Stimulated activated naive CD8-positive, alpha-beta T cell treated with anti-CD3 and anti-CD28 coated beads, Interleukin-15, Interleukin-2, amounts not matched to agents 100 ng/mL and 50 ng/mL, for 24 hours (primary cell): ENCODE data around the gene CDC42EP1.
A peak's percentile ranks its signal among the peaks of the same experiment; 100 is the strongest.
"Not testable (repeated sequence)": the region's sequence is repeated elsewhere in the genome, so short reads cannot be mapped to it uniquely, and the experiment has no call there.

Experiments
- H3K27ac Mint-ChIP-seq: one replicate; pipeline ENCODE4 v1.8.0; 2021; ENCODE audit warnings: mild to moderate bottlenecking, mixed read lengths
- H3K27me3 Mint-ChIP-seq: one replicate; pipeline ENCODE4 v1.8.0; 2021; ENCODE audit warnings: mixed read lengths
- H3K36me3 Mint-ChIP-seq: one replicate; pipeline ENCODE4 v1.8.0; 2021; ENCODE audit warnings: low read depth, mixed read lengths
- H3K4me1 Mint-ChIP-seq: one replicate; pipeline ENCODE4 v1.8.0; 2021; ENCODE audit warnings: low read depth, mixed read lengths
- H3K4me3 Mint-ChIP-seq: one replicate; pipeline ENCODE4 v1.8.0; 2021; ENCODE audit warnings: mild to moderate bottlenecking, mixed read lengths
- H3K9me3 Mint-ChIP-seq: one replicate; pipeline ENCODE4 v1.8.0; 2021; ENCODE audit warnings: mixed read lengths

The CDC42EP1 gene

DNA sequence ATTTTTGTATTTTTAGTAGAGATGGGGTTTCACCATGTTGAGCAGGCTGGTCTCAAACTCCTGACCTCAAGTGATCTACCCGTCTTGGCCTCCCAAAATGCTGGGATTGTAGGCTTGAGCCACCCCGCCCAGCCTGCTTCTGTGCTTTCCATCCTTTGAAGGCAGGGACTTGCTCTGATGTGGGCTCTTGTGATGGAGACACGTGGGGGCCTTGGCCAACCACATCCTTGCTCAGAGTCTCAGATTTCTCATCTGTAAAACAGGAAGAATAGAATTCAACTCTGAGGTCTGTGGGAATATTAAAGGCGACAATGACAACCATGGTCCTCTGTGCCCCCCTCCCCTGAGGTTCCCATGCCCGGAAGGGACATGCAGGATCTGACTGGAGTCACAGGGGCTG is 44.6 kb downstream of the CDC42EP1 start:
- peaks cover 3% of the 10 kb centered on the region for H3K27me3 Mint-ChIP-seq
- H3K27ac Mint-ChIP-seq: peak overlapping the region; percentile 16
- H3K4me1 Mint-ChIP-seq: peaks cover 46% of the 10 kb centered on the region
- no peak overlapping the region for H3K4me3 Mint-ChIP-seq
- H3K36me3 Mint-ChIP-seq: no peaks in the 10 kb centered on the region
- H3K9me3 Mint-ChIP-seq: no peaks in the 10 kb centered on the region

GRCh38 chr22:37607010-37607934 is 47.0 kb downstream of the CDC42EP1 start:
- peaks cover 3% of the 10 kb centered on the region for H3K27me3 Mint-ChIP-seq
- no peaks in the 10 kb centered on the region for H3K9me3 Mint-ChIP-seq
- peak overlapping the region; percentile 95 for H3K4me3 Mint-ChIP-seq
- H3K36me3 Mint-ChIP-seq: peaks cover 4% of the 10 kb centered on the region
- H3K4me1 Mint-ChIP-seq: peaks cover 55% of the 10 kb centered on the region
- peak overlapping the region; percentile 99 for H3K27ac Mint-ChIP-seq

GRCh38 chr22:37607935-37608476 is 47.7 kb downstream of the CDC42EP1 start:
- Mint-ChIP-seq H3K36me3 (peaks cover 4% of the 10 kb centered on the region), H3K27me3 (peaks cover 3% of the 10 kb centered on the region), H3K27ac (peak overlapping the region; percentile 99), H3K4me1 (peaks cover 55% of the 10 kb centered on the region), H3K9me3 (no peaks in the 10 kb centered on the region), H3K4me3 (peak overlapping the region; percentile 95)

- H3K27ac Mint-ChIP-seq: peak within 1 kb of the TSS; percentile 99
- peaks cover 55% of the 10 kb centered on the region for H3K4me1 Mint-ChIP-seq
- no peaks in the 10 kb centered on the region for H3K9me3 Mint-ChIP-seq
- peak within 1 kb of the TSS; percentile 95 for H3K4me3 Mint-ChIP-seq
- peaks cover 4% of the 10 kb centered on the region for H3K36me3 Mint-ChIP-seq
- peaks cover 3% of the 10 kb centered on the region for H3K27me3 Mint-ChIP-seq
Observed at GRCh38 chr22:37608477-37609239, 48.4 kb downstream of the CDC42EP1 start, which contains the start of gene GGA1. GGA1 (plus strand) TSS chr22:37608834; CDS start chr22:37608861, 27 bp downstream.

GRCh38 chr22:37609240-37610152 is 49.2 kb downstream of the CDC42EP1 start:
- Mint-ChIP-seq H3K4me3 (peak overlapping the region; percentile 95), H3K36me3 (peaks cover 4% of the 10 kb centered on the region), H3K4me1 (peaks cover 55% of the 10 kb centered on the region), H3K27ac (peak overlapping the region; percentile 94), H3K27me3 (peaks cover 3% of the 10 kb centered on the region), H3K9me3 (no peaks in the 10 kb centered on the region)

GRCh38 chr22:37610153-37610475 is 49.8 kb downstream of the CDC42EP1 start:
- H3K4me3 Mint-ChIP-seq: peak overlapping the region; percentile 95
- not testable (repeated sequence) for H3K9me3 Mint-ChIP-seq, H3K36me3 Mint-ChIP-seq, H3K27me3 Mint-ChIP-seq
- H3K27ac Mint-ChIP-seq: peak overlapping the region; percentile 94
- peaks cover 50% of the 10 kb centered on the region for H3K4me1 Mint-ChIP-seq

DNA sequence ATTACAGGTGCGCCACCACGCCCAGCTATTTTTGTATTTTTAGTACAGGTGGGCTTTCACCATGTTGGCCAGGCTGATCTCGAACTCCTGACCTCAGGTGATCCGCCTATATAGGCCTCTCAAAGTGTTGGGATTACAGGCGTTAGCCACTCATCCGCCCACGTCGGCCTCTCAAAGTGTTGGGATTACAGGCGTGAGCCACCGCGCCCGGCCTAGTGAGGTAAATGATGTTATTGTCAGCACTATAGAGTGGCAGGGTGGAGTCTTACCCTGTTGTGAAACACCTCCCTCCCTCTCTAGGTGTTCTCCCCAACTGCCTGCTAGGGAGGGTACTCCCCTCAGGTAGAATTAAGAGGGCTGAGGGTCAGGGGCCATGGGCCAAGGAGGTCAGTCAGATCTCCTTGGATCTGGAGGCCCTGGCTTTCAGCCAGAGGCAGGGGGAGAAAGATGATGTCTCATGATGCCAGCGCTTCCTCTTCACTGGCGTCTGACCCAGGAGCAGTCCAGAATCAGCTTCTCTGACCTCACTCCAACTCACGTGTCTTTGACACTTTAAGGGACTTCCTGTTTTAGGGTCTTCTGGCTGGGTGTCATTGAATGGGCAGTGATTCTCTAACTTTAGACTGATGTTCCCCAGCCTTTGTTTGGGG is 50.3 kb downstream of the CDC42EP1 start:
- Mint-ChIP-seq H3K27me3 (peaks cover 1% of the 10 kb centered on the region), H3K4me3 (peak overlapping the region; percentile 95), H3K27ac (peak overlapping the region; percentile 94), H3K36me3 (peaks cover 8% of the 10 kb centered on the region), H3K9me3 (no peaks in the 10 kb centered on the region), H3K4me1 (peaks cover 45% of the 10 kb centered on the region)

- H3K4me1 Mint-ChIP-seq: peaks cover 41% of the 10 kb centered on the region
- H3K36me3 Mint-ChIP-seq: peaks cover 11% of the 10 kb centered on the region
- H3K4me3 Mint-ChIP-seq: no peak overlapping the region
- H3K27me3 Mint-ChIP-seq: no peaks in the 10 kb centered on the region
- H3K9me3 Mint-ChIP-seq: no peaks in the 10 kb centered on the region
- no peak overlapping the region for H3K27ac Mint-ChIP-seq
Observed at GRCh38 chr22:37611207-37611606, 50.9 kb downstream of the CDC42EP1 start.

DNA sequence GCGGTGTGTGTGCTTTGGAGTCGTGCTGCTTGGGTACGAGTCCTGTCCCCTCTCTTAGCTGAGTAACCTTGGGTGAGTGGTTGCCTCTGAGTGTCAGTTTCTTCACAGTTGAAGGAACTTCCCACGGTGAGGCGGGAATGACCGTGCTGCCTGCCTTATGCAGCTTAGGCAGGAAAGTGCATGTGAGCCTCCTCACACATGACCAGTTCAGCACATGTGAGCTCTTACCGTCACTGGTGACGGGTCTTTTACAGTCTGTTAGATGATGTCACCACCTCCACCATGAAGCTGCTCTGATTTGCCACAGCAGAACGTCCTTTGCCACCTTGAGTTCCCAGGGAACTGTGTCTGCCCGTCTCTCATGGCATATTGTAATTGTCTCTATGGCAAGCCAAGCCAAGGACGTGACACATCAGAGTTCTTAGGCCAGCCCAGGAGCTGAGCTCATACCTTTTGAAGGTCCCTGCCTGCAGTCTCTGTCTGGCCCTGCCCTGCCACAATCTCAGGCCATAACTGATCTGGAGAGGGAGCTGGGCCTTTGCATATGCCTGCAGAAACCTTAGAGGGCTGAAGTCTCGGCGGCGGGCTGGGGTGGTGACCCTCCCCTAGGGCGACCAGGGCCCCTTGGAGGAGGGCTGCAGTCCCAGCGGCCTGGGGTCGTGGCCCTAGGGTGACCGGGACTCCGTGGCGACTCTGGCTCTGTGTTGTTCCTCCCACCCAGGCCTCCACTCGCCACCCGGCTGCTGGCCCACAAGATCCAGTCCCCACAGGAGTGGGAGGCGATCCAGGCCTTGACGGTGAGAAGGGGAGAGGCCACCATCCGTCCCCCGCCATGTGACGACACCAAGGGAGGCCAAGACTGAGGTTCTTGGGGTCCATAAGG is 56.2 kb downstream of the CDC42EP1 start:
- no peaks in the 10 kb centered on the region for H3K9me3 Mint-ChIP-seq
- no peak overlapping the region for H3K4me3 Mint-ChIP-seq
- peaks cover 22% of the 10 kb centered on the region for H3K36me3 Mint-ChIP-seq
- no peak overlapping the region for H3K27ac Mint-ChIP-seq
- H3K27me3 Mint-ChIP-seq: no peaks in the 10 kb centered on the region
- peaks cover 3% of the 10 kb centered on the region for H3K4me1 Mint-ChIP-seq

DNA sequence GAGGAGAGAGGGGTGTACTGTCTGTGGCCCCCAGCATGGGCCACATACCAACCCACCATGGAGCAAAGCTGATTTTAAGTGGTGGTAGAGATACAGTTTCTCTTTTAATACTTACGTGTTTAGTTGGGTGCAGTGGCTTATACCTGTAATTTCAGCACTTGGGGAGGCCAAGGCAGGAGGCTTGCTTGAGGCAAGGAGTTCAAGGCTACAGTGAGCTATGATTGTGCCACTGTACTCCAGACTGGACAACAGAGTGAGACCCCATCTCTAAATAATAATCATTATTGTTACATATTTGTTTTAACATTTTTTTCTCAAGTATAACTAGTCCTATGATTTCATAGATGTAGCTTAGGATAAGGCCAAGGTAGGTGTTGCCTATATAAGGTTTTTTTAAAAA is 57.2 kb downstream of the CDC42EP1 start:
- Mint-ChIP-seq H3K36me3 (peaks cover 22% of the 10 kb centered on the region), H3K27ac (no peak overlapping the region), H3K27me3 (no peaks in the 10 kb centered on the region), H3K9me3 (no peaks in the 10 kb centered on the region), H3K4me1 (no peaks in the 10 kb centered on the region), H3K4me3 (no peak overlapping the region)

- H3K27ac Mint-ChIP-seq: no peak overlapping the region
- peaks cover 3% of the 10 kb centered on the region for H3K4me1 Mint-ChIP-seq
- no peak overlapping the region for H3K4me3 Mint-ChIP-seq
- no peaks in the 10 kb centered on the region for H3K9me3 Mint-ChIP-seq
- no peaks in the 10 kb centered on the region for H3K27me3 Mint-ChIP-seq
- H3K36me3 Mint-ChIP-seq: peaks cover 22% of the 10 kb centered on the region
Observed at GRCh38 chr22:37618072-37618656, 57.9 kb downstream of the CDC42EP1 start.

- Mint-ChIP-seq H3K4me3 (no peak overlapping the region), H3K27me3 (no peaks in the 10 kb centered on the region), H3K9me3 (no peaks in the 10 kb centered on the region), H3K27ac (no peak overlapping the region), H3K4me1 (peaks cover 5% of the 10 kb centered on the region), H3K36me3 (peaks cover 24% of the 10 kb centered on the region)
Observed at GRCh38 chr22:37618674-37619073, 58.4 kb downstream of the CDC42EP1 start.
